HG02610 (cell line): ENCODE results near the gene ADRB1.
A peak's percentile ranks its signal among the peaks of the same experiment; 100 is the strongest.

Experiments
- ATAC-seq: cut with Tn5 transposase; IDR thresholded peaks from one replicate; pipeline ENCODE4 v1.9.1; 2021; ENCODE audit warnings: mild to moderate bottlenecking, moderate library complexity; ENCODE audit not compliant: unreplicated experiment

ADRB1 gene

GRCh38 chr10:114025611-114026130, 18.0 kb upstream of the ADRB1 start:
- ATAC-seq = no peak

GRCh38 chr10:114026189-114027040, 17.3 kb upstream of the ADRB1 start:
- peak; percentile 69 for ATAC-seq

GRCh38 chr10:114027041-114027394, 16.6 kb upstream of the ADRB1 start:
- no peak for ATAC-seq

GRCh38 chr10:114027951-114028350, 15.7 kb upstream of the ADRB1 start:
- ATAC-seq = no peak

- ATAC-seq = no peak
Measured at GRCh38 chr10:114028425-114028824, 15.2 kb upstream of the ADRB1 start.

- ATAC-seq = no peak
Measured at GRCh38 chr10:114029655-114030054, 14.0 kb upstream of the ADRB1 start.

GRCh38 chr10:114030140-114030539, 13.5 kb upstream of the ADRB1 start:
- no peak for ATAC-seq

- ATAC-seq = no peak
Measured at GRCh38 chr10:114031073-114031972, 12.3 kb upstream of the ADRB1 start.

- ATAC-seq = no peak
Measured at GRCh38 chr10:114033566-114033965, 10.1 kb upstream of the ADRB1 start.

- no peak for ATAC-seq
Measured at GRCh38 chr10:114034923-114035645, 8.6 kb upstream of the ADRB1 start.

- ATAC-seq = no peak
Measured at GRCh38 chr10:114035791-114036190, 7.9 kb upstream of the ADRB1 start.

GRCh38 chr10:114038819-114039218, 4.8 kb upstream of the ADRB1 start:
- ATAC-seq = no peak

GRCh38 chr10:114041166-114041565, 2.5 kb upstream of the ADRB1 start:
- no peak for ATAC-seq

GRCh38 chr10:114042895-114043531, 653 bp upstream of the ADRB1 start:
- peak; percentile 44 for ATAC-seq

- no peak for ATAC-seq
Measured at GRCh38 chr10:114044247-114045135, 825 bp downstream of the ADRB1 start.

GRCh38 chr10:114045136-114046086, 1.7 kb downstream of the ADRB1 start:
- no peak for ATAC-seq

- no peak for ATAC-seq
Measured at GRCh38 chr10:114046087-114046458, 2.4 kb downstream of the ADRB1 start.

GRCh38 chr10:114048472-114048871, 4.8 kb downstream of the ADRB1 start:
- no peak for ATAC-seq
